Lung (tissue), 12 donors: ENCODE measurements around the gene TMEM89. TPM values are rescaled to one million over a fixed set of nuclear protein-coding genes. Genes with fewer than 3 reads are reported as not detected.
A peak's percentile ranks its signal among the peaks of the same experiment; 100 is the strongest.

Source experiments
- ATAC-seq: fragments of 200-7000 bp; cut with Tn5 transposase; one replicate; pipeline ENCODE4 v1.9.1; 2020; ENCODE audit warnings: moderate number of reproducible peaks; ENCODE audit not compliant: insufficient read depth, low FRiP score
- DNase-seq, 3 donors: peaks; one replicate each; pipeline ENCODE4 v3.0.0-alpha.2; 2013 to 2017
- H3K27ac ChIP-seq, 2 donors: one replicate each; pipeline ENCODE4 v1.5.1; 2013; ENCODE audit warnings: mild to moderate bottlenecking in 2 of 2, moderate library complexity in 2 of 2, control low read depth in 1 of 2, inconsistent platforms in 1 of 2, low read depth in 1 of 2, low read length in 1 of 2
- H3K27me3 ChIP-seq, 3 donors: one replicate each; pipeline ENCODE4 v1.5.1; 2013; ENCODE audit warnings: low read length in 2 of 3; ENCODE audit not compliant: control insufficient read depth in 3 of 3, insufficient read depth in 3 of 3
- H3K36me3 ChIP-seq, 4 donors: one replicate each; pipeline ENCODE4 v1.5.1; 2013; ENCODE audit warnings: low read length in 4 of 4, mild to moderate bottlenecking in 1 of 4, moderate library complexity in 1 of 4; ENCODE audit not compliant: control insufficient read depth in 4 of 4, insufficient read depth in 4 of 4
- H3K4me1 ChIP-seq, 5 donors: one replicate each; pipeline ENCODE4 v1.5.1; 2013; ENCODE audit warnings: low read length in 5 of 5, mild to moderate bottlenecking in 2 of 5, moderate library complexity in 1 of 5; ENCODE audit not compliant: control insufficient read depth in 5 of 5, insufficient read depth in 5 of 5
- H3K4me3 ChIP-seq: one replicate; pipeline ENCODE4 v1.5.1; 2013; ENCODE audit warnings: mild to moderate bottlenecking, control low read depth, moderate library complexity
- H3K9ac ChIP-seq, 2 donors: one replicate each; pipeline ENCODE4 v1.5.1; 2013; ENCODE audit warnings: low read length in 2 of 2, control low read depth in 1 of 2; ENCODE audit not compliant: insufficient read depth in 1 of 2
- H3K9me3 ChIP-seq, 4 donors: one replicate each; pipeline ENCODE4 v1.5.1; 2013; ENCODE audit warnings: low read length in 3 of 4, mild to moderate bottlenecking in 1 of 4, moderate library complexity in 1 of 4; ENCODE audit not compliant: control insufficient read depth in 4 of 4, insufficient read depth in 3 of 4
- WGBS, 2 donors: extraction: QIAGEN DNeasy Blood & Tissue Kit; methylation state at CpG; one replicate each; pipeline ENCODE4 v1.1.7; 2013; 5-methylcytosine and 5-hydroxymethylcytosine counted together
- polyA plus RNA-seq, 2 donors: library from polyadenylated mRNA; stranded (reverse); fragments of 200-250 nt; gene quantifications; one replicate each; pipeline ENCODE4 v1.2.1, GENCODE V29; 2013
- total RNA-seq, 2 donors: library from RNA; depleted of rRNA in 1 of 2; stranded (reverse); fragments of >200 nt in 1 of 2; gene quantifications; one replicate each; pipeline ENCODE4 v1.2.1, GENCODE V29; 2014 to 2021
- TF ChIP-seq, protein P1 (sequence below): IDR thresholded peaks from 2 replicates; pipeline ENCODE4 v1.5.1; 2012; ENCODE audit warnings: mild to moderate bottlenecking; ENCODE audit errors: control extremely low read depth, extremely low read depth
- donor health status: control.
- donor health status: control.
- donor health status: Bipolar disorder and iron deficiency.
- donor health status: healthy.
- donor health status: DM: yes; HTN: yes; CAD: no.

Gene TMEM89
- total and polyA plus RNA-seq, 4 donors = 0.22 TPM; not detected in 3

GRCh38 chr3:48599509-48600285 lies 21.9 kb downstream of the TMEM89 start:
- TF ChIP-seq, protein P1, sequence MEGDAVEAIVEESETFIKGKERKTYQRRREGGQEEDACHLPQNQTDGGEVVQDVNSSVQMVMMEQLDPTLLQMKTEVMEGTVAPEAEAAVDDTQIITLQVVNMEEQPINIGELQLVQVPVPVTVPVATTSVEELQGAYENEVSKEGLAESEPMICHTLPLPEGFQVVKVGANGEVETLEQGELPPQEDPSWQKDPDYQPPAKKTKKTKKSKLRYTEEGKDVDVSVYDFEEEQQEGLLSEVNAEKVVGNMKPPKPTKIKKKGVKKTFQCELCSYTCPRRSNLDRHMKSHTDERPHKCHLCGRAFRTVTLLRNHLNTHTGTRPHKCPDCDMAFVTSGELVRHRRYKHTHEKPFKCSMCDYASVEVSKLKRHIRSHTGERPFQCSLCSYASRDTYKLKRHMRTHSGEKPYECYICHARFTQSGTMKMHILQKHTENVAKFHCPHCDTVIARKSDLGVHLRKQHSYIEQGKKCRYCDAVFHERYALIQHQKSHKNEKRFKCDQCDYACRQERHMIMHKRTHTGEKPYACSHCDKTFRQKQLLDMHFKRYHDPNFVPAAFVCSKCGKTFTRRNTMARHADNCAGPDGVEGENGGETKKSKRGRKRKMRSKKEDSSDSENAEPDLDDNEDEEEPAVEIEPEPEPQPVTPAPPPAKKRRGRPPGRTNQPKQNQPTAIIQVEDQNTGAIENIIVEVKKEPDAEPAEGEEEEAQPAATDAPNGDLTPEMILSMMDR = no peak
- DNase-seq = no peak

DNA sequence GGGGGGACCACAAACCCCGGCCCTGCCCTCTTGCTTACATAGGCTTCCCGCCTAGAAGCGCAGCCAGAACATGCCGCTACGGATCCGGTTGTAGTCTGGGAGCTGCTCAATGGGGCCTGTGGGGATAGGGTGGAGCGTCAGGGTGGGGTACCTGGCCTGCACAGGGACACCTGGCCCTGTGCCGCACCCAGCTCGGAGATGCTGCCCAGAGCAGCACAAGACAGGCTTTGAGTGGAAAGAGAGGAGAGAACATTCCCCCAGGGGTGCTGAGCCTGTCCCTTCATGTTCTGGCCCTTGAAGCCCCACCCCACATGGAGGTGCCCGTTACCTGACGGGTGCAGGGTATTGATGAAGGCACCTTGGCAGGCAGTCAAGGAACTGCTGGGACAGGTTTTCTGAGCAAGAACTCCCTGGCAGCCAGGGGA lies 22.5 kb downstream of the TMEM89 start:
- no peak overlapping the region for H3K9ac ChIP-seq
- TF ChIP-seq, protein P1 = no peak
- H3K4me1 ChIP-seq = peaks cover 2 to 35% (median 11%) of the 10 kb centered on the region in 5 donors
- H3K4me3 ChIP-seq = no peak overlapping the region
- peaks cover 0 to 12% (median 0%) of the 10 kb centered on the region in 3 donors for H3K27me3 ChIP-seq
- 81 to 91% methylated on average over 11 of the region's 11 CpGs for WGBS, 2 donors
- no peaks in the 10 kb centered on the region for H3K9me3 ChIP-seq
- ATAC-seq (no peak), DNase-seq (no peak)
- peaks cover 20 to 63% (median 40%) of the 10 kb centered on the region in 4 donors for H3K36me3 ChIP-seq
- H3K27ac ChIP-seq = peak overlapping the region; percentile 33 to 85

More at GRCh38 chr3:48599509-48600285, 21.9 kb downstream of the TMEM89 start:
- no peak overlapping the region for H3K4me3 ChIP-seq
- WGBS, 2 donors = 96 to 97% methylated on average over 12 of the region's 12 CpGs
- no peak overlapping the region for H3K9ac ChIP-seq
- peaks cover 0 to 6% (median 0%) of the 10 kb centered on the region in 3 donors for H3K27me3 ChIP-seq
- ATAC-seq = no peak
- peak overlapping the region in 1 of 2 donors; percentile 85 for H3K27ac ChIP-seq
- H3K36me3 ChIP-seq = peaks cover 26 to 69% (median 46%) of the 10 kb centered on the region in 4 donors
- H3K9me3 ChIP-seq = no peaks in the 10 kb centered on the region
- peaks cover 2 to 29% (median 8%) of the 10 kb centered on the region in 5 donors for H3K4me1 ChIP-seq

DNA sequence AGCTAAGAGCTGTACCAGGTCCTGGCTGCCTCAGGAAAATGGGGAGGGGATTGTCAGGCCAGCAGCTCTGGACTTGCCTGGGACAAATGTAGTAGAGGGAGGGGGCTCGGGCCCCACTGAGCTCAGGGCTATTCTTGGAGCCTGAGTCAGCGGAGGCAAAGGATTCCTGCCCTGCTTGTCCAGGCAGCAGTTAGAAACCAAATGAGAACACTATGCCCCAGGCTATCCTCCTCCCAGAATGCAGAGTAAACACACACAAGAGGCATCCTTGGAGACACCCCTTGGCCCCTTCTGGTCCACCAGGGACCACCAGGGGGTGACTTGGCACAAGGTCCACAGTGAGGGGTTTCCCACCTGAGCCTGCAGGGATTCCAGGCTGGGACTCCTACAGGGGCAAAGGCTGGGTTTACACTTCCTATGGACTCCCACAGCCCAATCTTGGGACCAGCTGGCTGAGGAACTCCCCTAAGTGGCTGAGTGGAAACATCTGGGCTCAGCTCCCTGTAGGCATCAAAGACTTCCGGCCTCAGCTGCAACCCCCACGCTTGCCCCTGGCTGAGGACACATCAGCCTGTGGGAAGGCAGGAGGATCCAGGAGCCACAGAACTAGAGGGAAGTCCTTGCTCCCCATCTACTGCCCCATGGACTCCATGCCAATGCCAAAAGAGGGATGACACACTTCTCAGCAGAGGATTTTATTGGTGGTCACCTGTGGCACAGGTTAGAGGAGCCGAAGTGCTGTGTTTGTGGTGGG lies 23.1 kb downstream of the TMEM89 start:
- Histone ChIP-seq H3K27ac (peak overlapping the region; percentile 33 to 85), H3K36me3 (peaks cover 15 to 57% (median 36%) of the 10 kb centered on the region in 4 donors), H3K9me3 (no peaks in the 10 kb centered on the region), H3K27me3 (peaks cover 0 to 14% (median 0%) of the 10 kb centered on the region in 3 donors), H3K4me3 (no peak overlapping the region), H3K9ac (no peak overlapping the region), H3K4me1 (peaks cover 2 to 36% (median 11%) of the 10 kb centered on the region in 5 donors)
- 59 to 71% methylated on average over 5 of the region's 5 CpGs for WGBS, 2 donors
- ATAC-seq (no peak), DNase-seq (peak; percentile 88 to 90 (median 90))
- TF ChIP-seq, protein P1 = no peak
